Large intestine (tissue), 3 donors: ENCODE results near the gene SGMS1. TPM values are rescaled to one million over a fixed set of nuclear protein-coding genes. Genes with fewer than 3 reads are reported as not detected.
A peak's percentile ranks its signal among the peaks of the same experiment; 100 is the strongest.

Experiments used
- DNase-seq, 2 donors: peaks; one replicate each; pipeline versions ENCODE4 v3.0.0 to v3.0.0-alpha.2; 2013
- H3K27ac ChIP-seq: one replicate; pipeline ENCODE4 v1.5.1; 2013; ENCODE audit warnings: low read length
- H3K27me3 ChIP-seq: 2 replicates; pipeline ENCODE4 v1.6.1; 2013; ENCODE audit warnings: low read length; ENCODE audit not compliant: control insufficient read depth, insufficient read depth
- H3K36me3 ChIP-seq: 2 replicates; pipeline ENCODE4 v1.6.1; 2013; ENCODE audit warnings: low read length; ENCODE audit not compliant: control insufficient read depth, insufficient read depth
- H3K4me1 ChIP-seq: one replicate; pipeline ENCODE4 v1.6.1; 2013; ENCODE audit warnings: low read length; ENCODE audit not compliant: control insufficient read depth, insufficient read depth
- H3K4me3 ChIP-seq: one replicate; pipeline ENCODE4 v1.5.1; 2013; ENCODE audit warnings: low read length
- H3K9me3 ChIP-seq: one replicate; pipeline ENCODE4 v1.6.1; 2013; ENCODE audit warnings: mild to moderate bottlenecking, low read depth, low read length, moderate library complexity; ENCODE audit not compliant: control insufficient read depth
- WGBS: methylation state at CpG from one replicate; pipeline ENCODE4 v1.1.5; 2013; ENCODE audit warnings: low lambda C conversion rate; ENCODE audit not compliant: insufficient coverage; 5-methylcytosine and 5-hydroxymethylcytosine counted together
- polyA plus RNA-seq: library from polyadenylated mRNA; unstranded; fragments of 120-200 nt; gene quantifications from one replicate; pipeline ENCODE4 v1.2.1, GENCODE V29; 2013

The SGMS1 gene
- polyA plus RNA-seq, 1 donor = 22.8 TPM

DNA sequence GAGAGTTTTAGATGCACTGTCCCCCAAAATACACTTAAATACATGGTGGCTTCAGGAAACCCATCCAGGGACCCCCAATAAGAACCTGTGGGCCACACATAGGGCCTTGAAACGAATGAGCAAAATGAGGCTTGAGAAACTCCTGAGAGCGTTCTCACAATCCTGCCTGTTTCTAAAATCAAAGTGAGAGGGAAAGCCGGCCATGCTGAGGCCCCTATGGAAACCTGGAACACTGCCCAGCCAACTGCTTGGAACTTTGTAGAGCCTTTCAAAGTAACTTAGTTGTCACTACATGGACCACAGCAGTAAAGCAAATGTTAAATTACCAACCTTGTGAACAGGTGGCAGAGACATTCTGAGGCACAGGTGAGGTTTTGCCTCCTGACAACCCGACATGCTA, 13.4 kb downstream of the SGMS1 start:
- Histone ChIP-seq H3K4me3 (no peak overlapping the region), H3K36me3 (no peaks in the 10 kb centered on the region), H3K27ac (no peak overlapping the region), H3K4me1 (peaks cover 7% of the 10 kb centered on the region), H3K9me3 (no peaks in the 10 kb centered on the region), H3K27me3 (no peaks in the 10 kb centered on the region)
- 100% methylated on average over 1 of the region's 4 CpGs for WGBS
- no peak for DNase-seq

DNA sequence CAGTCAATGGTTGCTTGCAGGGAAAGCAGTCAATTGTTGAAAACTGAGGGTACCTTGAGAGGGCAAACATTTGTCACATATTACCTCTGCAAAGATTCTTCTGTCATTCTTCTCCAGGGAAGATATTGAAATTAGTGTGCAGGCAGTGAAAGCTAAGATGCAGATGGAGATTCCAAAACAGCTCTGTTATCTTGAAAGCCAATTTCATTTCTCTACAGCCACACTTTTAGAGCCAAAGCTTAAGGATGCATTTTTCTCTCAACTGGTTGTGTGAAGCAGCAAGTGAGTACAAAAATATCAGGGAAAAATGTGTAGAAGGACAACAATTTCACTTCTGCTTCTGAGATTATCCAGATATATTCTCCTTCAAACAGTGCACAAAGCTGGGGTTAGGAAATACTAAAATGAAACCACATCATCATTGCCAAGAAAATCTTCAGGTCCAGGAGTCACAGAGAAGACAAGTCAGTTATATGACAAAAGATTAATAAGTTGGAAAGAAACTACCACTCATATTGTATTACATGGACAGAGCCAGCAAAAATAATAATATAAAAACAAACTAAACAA, 16.3 kb downstream of the SGMS1 start:
- no peak for DNase-seq
- H3K27ac ChIP-seq = no peak overlapping the region
- H3K36me3 ChIP-seq = no peaks in the 10 kb centered on the region
- H3K4me1 ChIP-seq = peaks cover 23% of the 10 kb centered on the region
- H3K9me3 ChIP-seq = no peaks in the 10 kb centered on the region
- no peaks in the 10 kb centered on the region for H3K27me3 ChIP-seq
- H3K4me3 ChIP-seq = no peak overlapping the region

DNA sequence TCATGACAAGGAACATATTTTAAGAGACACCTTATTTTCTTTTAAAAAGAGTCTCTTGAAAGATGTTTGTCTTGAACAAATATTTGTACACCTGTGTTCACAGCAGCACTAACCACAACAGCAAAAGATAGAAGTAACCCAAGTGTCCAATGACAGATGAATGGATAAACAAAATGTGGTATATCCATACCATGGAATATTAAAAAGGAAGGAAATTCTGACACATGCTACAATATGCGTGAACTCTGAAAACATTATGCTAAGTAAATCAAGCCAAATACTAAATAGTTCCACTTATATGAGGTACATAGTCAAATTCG, 17.8 kb downstream of the SGMS1 start:
- H3K9me3 ChIP-seq = no peaks in the 10 kb centered on the region
- no peaks in the 10 kb centered on the region for H3K27me3 ChIP-seq
- WGBS = 100% methylated on average over 1 of the region's 2 CpGs
- H3K36me3 ChIP-seq = no peaks in the 10 kb centered on the region
- peaks cover 20% of the 10 kb centered on the region for H3K4me1 ChIP-seq
- H3K4me3 ChIP-seq = no peak overlapping the region
- H3K27ac ChIP-seq = no peak overlapping the region
- no peak for DNase-seq

DNA sequence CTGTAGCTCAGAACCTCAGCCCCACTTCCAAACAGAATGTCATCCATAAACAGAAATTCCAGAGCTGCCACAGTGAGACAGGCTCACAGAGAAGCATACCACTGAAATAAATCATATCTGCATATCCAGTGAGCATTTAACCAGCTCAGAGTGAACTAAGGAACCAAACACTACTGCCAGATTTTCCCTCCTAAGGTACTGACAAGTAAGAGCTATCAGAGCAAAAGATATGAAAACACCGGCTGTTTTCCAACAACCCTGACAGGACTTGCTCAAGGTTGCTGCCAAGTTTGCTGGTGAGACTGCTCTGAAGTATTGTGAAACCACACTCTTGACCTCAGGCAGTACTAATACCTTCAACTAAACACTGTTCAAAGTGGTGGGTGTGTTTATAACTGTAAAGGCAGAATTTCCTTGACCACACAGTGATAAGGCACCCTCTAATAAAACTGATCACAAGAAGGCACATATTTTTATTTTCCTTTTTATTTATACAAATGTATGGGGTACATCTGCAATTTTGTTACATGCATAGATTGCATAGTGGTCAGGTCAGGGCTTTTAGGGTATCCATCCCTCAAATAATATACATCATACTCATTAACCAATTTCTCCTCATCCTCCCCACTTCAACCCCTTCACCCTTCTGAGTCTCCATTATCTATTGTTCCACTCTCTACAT, 18.3 kb downstream of the SGMS1 start:
- no CpG with 5 or more reads among the region's 1 CpG for WGBS
- peak overlapping the region; percentile 70 for H3K27ac ChIP-seq

DNA sequence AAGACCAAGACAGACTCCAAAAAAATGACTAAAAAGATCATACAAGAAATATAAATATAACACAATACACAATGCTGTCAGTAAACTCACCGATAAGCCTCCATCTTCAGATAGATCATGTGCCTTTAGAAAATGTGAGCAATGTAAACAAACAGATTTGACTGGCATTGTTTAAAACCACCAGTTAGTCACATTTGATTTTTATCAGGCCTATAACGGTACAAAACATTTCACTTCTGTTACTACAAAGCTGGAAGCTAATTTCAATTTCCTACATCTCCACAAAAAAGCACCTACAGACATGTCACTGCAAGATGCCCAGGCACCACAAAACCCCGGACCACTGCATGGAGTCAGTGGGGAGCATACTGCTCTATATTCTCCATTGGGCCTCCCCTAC, 18.9 kb downstream of the SGMS1 start:
- H3K4me1 ChIP-seq = peaks cover 20% of the 10 kb centered on the region
- peak overlapping the region; percentile 70 for H3K27ac ChIP-seq
- H3K9me3 ChIP-seq = no peaks in the 10 kb centered on the region
- no peaks in the 10 kb centered on the region for H3K36me3 ChIP-seq
- H3K27me3 ChIP-seq = no peaks in the 10 kb centered on the region
- no peak for DNase-seq
- WGBS = no CpG with 5 or more reads among the region's 3 CpGs
- no peak overlapping the region for H3K4me3 ChIP-seq

More for the DNA sequence above, 18.3 kb downstream of the SGMS1 start:
- Histone ChIP-seq H3K9me3 (no peaks in the 10 kb centered on the region), H3K27me3 (no peaks in the 10 kb centered on the region), H3K36me3 (no peaks in the 10 kb centered on the region), H3K4me1 (peaks cover 20% of the 10 kb centered on the region), H3K4me3 (no peak overlapping the region)
- peak; percentile 71 to 82 for DNase-seq

DNA sequence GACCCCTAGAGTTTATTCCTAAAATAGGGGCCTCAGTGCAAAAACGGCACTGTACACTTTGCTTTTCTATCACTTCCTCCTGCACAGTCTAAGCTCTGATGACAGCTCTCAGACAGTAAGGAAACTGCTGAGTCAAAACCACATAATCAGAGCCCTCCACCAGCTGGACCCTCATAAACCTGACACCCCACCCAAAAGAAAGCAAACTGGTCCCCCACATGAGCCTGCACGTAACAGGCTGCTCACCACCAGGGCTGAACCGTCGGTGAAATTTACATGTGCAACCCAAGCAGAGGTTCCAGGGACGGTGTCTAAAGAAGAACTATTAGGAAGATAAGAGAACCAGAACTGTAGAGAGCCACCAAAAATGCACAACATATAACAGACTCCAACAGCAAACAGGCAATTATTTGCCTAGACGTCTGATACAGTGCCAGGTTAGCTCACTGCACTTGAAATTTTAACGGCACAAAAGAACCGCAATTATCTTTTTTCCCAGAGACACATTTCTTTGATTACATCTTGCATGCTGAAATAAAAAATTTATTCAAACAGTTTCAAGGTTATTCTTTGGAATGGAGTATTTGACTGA, 19.6 kb downstream of the SGMS1 start:
- no peak overlapping the region for H3K4me3 ChIP-seq

DNA sequence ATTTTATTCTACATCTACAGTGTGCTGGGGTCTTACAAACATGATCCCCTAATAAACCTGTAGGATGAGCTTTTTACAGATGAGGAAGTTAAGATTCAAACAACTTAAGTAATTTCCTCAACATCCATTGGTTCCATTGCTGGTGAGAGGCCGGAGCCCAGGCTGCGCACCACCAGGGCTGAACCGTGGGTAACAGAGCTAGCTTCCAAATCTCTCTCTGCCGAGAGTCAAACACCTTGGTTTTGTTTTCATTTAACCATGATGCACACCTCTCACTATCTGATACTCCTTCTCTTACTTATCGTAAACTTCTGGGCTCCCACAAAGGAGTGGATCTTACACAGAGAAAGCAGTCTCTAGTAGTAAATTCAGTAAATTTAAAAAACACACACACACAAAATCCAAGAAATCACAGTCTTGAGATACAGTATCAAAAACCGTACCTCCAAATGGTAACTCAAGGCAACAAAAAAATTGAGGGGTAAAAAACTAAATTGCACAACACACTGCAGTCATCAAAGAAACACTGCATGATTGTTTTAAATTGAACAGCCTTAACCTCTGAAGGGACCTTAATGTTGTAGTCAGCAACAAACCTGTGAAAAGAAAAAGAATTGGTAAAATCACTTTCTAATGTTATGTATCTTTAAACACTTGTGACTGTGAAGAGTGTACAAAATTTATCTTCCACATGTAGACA, 20.5 kb downstream of the SGMS1 start:
- Histone ChIP-seq H3K4me3 (no peak overlapping the region), H3K36me3 (no peaks in the 10 kb centered on the region), H3K27me3 (no peaks in the 10 kb centered on the region), H3K9me3 (no peaks in the 10 kb centered on the region), H3K4me1 (peaks cover 20% of the 10 kb centered on the region), H3K27ac (no peak overlapping the region)
- DNase-seq = no peak
- WGBS = no CpG with 5 or more reads among the region's 6 CpGs

More for the DNA sequence above, 19.6 kb downstream of the SGMS1 start:
- no peak for DNase-seq
- H3K27ac ChIP-seq = peak overlapping the region; percentile 70
- H3K9me3 ChIP-seq = no peaks in the 10 kb centered on the region
- no peaks in the 10 kb centered on the region for H3K27me3 ChIP-seq
- H3K36me3 ChIP-seq = no peaks in the 10 kb centered on the region
- no CpG with 5 or more reads among the region's 8 CpGs for WGBS
- peaks cover 20% of the 10 kb centered on the region for H3K4me1 ChIP-seq

DNA sequence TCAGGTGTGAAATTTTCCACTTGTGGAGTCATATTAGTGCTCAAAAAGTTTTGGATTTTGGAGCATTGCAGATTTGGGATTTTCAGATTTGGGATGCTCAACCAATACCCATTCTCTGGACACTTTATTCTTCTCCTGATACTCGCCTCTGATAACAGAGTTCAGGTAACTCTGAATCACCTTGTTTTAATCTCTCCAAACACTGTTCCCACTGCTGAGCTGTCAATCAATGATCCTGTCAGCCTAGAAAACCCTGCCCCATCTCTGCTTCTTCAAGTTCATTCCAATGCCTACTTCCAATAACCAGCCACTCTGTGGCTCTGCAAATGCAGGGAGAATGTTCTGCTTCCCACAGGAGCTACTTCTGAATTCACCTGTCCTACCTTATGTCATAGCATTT, 21.8 kb downstream of the SGMS1 start:
- H3K27ac ChIP-seq = no peak overlapping the region
- no peaks in the 10 kb centered on the region for H3K36me3 ChIP-seq
- no peaks in the 10 kb centered on the region for H3K27me3 ChIP-seq
- no peaks in the 10 kb centered on the region for H3K9me3 ChIP-seq
- peaks cover 20% of the 10 kb centered on the region for H3K4me1 ChIP-seq
- 100% methylated on average over 1 of the region's 1 CpG for WGBS
- H3K4me3 ChIP-seq = no peak overlapping the region
- no peak for DNase-seq

DNA sequence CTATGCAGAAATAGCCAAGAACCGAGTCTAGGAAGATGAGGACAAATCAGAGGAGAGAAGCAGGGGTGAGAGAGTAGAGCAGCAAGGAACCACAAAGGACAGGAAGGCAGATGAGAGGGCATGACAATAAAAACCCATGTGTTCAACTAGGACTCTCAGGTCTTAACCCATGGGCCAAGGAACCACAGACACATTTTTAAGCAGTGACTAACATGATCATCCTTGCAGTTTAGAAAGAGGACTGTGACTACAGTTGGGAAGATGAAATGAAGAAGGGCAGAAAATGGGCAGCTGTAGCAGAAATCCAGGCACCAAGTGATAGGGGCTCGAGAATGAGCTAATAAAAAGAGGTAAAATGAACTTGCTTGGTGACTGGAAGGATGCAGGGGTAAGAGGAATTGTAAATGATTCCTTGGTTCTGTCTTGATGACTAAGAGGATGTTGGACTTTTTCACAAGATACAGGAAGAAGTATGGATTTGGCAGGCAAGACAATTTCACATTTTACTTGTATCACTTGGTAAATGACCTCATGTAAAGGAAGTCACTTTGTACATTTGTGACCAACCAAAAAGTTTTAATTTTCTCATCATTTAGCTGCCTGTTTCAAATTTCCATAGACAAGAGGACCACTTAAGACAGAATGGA, 22.8 kb downstream of the SGMS1 start:
- no peaks in the 10 kb centered on the region for H3K36me3 ChIP-seq
- no peak for DNase-seq
- 100% methylated on average over 2 of the region's 2 CpGs for WGBS
- H3K4me1 ChIP-seq = peaks cover 20% of the 10 kb centered on the region
- no peaks in the 10 kb centered on the region for H3K9me3 ChIP-seq
- H3K4me3 ChIP-seq = no peak overlapping the region
- H3K27me3 ChIP-seq = no peaks in the 10 kb centered on the region
- H3K27ac ChIP-seq = no peak overlapping the region

DNA sequence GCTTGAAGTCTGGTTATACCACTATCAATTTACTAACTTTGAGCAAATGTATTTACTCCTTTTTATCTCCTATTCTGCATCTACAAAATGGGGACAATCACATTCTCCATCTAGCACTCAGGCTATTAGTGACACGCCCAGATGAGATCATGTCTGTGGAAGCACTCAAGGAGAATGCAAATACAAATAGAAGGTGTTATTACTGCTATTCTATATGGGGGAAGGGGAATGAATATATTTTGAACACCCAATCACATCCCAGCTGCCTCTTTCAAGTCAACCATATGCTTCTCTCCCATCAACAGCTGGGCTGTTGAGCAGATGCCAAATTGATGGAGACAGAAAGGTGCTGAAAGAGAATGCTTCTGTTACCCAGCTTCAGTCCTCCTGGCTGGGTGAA, 23.5 kb downstream of the SGMS1 start:
- DNase-seq = no peak
- no CpG with 5 or more reads among the region's 1 CpG for WGBS
- no peak overlapping the region for H3K4me3 ChIP-seq
- peaks cover 20% of the 10 kb centered on the region for H3K4me1 ChIP-seq
- H3K9me3 ChIP-seq = no peaks in the 10 kb centered on the region
- H3K27ac ChIP-seq = no peak overlapping the region
- H3K27me3 ChIP-seq = no peaks in the 10 kb centered on the region
- H3K36me3 ChIP-seq = no peaks in the 10 kb centered on the region
